ENCODE data around the gene KRT6C.
"Not testable (repeated sequence)": the region's sequence is repeated elsewhere in the genome, so short reads cannot be mapped to it uniquely, and the experiment has no call there.

KRT6C gene

DNA sequence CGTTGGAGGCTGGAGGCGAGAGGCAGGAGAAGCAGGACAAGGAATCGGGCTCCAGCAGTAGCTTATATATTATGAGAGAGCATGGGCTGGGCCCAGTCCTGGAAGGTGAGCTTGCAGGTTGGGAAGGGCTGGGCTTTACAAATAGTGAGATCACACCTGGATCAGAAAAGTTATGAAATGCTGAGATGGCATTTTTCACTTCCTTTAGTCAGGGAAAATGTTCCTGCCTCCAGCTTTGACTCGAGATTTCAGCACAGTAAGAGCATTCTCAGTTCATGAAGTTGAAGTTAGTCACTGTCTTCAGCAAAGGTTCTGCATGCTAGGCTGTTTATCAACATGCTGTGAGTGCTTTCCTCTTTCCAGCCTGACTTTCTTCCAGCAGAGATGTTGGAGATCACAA is at the start of gene KRT6C:
KRT6C (minus strand) TSS at position 38 of the 400 bp plus-strand sequence. CDS start 68 bp downstream, outside the sequence.
- no peak for DNase-seq (ENCODE audit: low read depth, low spot score)

DNA sequence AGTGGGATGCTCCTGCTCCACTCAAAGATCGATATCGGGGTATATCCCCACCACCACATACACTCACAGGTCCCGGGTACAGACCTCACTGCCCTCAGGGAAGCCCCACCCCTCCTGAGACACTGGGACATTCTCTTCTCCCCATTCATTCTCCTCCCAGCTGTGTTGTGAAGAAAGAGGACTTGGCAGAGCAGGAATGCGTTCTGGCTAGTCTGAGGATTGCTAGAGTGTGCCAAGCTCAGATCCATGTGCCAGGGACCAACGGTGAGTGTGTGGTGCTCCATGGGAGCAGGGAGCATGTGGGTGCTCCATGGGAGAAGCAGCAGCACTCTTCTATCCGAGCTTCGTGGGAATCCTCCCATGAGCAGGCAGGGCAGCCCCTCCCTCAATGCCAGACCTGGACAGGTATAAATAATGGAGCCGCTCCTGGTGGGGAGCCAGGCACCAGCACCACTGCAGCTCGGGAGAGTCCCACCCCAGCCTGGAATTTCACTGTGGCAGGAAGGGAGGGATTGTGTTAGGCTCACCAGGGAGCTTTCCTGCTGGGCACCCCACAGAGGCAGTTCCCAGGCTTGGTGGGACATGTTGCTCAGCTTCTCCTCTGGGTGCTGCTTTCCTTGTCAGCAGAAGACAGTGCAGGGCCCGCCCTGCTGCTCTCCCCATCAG is 48.9 kb upstream of the KRT6C start:
- no peak for DNase-seq (ENCODE audit: low read depth, low spot score)

DNA sequence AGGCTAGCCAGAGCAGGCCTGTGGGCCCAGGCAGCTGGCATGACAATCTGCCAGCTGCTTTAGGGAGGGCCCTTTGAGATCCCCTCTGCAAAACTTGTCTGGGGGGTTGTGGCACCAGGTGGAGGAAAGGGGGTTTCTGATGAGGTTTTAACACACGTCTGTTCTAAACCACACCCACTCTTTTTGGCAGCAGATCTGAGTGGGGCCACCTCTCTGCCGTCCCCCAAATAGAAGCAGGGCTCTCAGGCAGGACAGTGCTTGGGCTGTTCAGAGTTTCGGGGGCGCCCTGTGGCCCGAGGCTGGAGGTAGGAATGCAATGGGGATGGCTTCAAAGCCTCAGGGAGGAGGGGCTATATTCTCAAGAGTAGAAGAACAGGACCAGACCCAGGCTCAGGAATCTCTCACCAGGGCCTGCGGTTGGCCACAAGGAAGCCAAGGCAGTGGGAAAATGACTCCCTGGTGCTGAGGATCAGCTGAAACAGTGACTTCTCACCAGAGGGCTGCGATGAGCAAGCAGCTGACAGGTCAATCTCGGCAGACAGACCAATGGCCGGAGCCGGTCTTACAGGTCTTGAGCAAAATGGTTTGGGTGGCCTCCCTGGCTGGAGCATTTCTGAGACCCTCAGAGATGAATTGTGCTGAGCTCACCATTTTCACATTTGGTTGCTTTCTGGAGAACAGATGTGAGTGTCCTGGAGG is 48.1 kb upstream of the KRT6C start:
- no peak for DNase-seq (ENCODE audit: low read depth, low spot score)

DNA sequence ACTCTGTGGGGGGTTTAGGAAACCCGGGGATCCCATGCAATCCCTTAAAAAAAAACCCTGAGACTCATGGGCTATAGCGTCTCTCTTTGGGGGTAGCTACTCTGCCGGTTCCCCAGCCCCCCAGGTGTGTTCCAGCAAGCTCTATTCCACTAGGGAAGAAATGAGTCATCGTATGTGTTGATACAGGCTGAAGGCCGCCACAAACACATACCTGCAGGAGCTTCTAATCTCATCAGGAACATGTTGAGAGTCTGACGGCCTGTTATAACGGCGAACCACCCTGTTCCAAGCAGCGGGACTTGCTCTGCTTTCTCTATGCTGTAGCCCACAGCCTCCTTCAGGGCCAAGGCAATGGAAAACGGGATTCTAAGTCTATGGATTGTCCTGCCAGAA is 47.6 kb upstream of the KRT6C start:
- no peak for DNase-seq (ENCODE audit: low read depth, low spot score)

DNA sequence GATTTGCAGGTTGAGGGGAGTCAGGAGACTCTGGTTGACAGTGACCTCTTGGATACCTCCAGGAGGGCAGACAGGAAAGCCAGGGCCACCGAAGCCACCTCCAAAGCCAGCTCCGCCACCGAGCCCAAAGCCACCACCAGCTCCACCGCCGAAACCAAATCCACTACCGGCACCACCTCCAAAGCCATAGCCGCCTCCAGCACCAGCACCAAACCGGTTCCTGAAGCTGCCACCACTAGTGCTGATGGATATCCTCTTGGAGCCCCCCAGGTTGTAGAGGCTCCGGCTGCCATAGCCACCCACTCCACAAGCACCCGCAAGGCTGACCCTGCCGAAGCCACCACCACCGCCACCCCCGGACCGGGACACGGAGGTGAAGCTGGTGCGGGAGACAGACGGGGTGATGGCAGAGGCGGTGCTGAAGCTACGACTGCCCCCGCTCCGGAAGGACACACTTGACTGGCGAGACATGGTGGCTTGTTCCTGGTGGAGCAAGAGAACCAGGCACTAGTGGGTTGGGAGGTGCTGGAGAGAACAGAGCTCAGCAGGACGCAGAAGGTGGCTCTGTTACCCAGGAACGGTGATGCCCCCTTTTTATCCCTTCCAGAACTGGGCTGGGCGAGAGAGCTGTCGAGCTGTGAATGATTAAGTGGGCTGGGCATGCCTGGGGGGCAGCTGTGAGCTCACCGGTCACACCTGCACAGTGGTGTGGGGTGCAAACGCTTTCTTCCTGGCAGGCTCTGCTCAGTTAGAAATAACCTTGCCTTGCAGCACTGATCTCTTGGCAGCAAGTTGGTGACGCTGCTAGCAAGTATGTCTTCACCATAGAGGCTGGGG is 46.4 kb upstream of the KRT6C start, which contains the start of gene KRT5:
KRT5 (minus strand) TSS at position 569 of the 837 bp plus-strand sequence; CDS start at position 471, 98 bp downstream.
- DNase-seq (ENCODE audit: low read depth, low spot score): no peak

DNA sequence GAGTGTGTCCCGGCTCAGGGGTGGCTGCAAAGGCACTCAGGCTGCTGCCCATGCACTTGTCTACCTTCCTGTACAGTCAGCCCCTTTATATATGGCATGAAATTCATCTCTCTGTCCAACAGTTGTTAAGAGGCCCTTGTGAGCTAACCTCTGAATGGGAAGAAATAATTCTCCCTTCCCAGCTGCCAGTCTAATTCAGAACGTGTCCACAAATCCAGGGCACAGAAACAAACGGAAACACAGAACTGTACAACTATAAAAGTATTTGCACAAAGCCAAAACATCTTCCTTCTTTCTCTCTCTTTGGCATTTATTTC is 45.7 kb upstream of the KRT6C start:
- DNase-seq (ENCODE audit: low read depth, low spot score): no peak

DNA sequence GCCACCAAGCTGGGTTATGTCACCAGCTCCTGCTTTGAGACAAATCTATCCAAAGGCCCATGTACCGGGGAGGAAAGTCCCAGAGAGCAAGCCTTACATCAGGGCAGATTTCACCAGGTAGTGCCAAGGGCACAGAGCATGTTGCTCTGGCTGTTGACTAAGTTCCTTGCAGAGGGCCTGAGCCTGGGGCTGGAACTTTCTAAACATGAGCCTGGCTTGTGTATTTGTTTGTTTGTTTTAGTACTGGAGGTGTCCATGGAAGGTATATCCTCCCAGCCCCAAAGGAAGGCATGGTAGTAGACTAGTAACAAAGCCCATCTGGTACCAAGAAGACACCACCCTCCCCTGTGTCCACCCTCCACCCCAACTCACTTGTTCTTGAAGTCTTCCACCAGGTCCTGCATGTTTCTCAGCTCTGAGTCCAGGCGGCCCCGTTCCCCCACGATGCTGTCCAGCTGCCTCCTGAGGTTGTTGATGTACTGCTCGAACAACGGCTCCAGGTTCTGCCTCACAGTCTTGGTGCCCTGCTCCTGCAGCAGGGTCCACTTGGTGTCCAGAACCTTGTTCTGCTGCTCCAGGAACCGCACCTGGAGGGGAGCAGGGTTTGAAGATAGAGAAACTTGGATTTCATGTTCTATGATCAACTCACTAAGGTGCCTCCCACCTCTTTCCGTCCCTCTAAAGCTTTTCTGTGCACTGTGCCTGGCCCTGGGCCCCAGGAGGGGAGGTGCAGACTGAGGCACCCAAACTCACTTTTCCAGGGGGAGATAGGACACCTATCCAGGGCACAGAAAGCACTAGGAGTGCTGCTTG is 45.2 kb upstream of the KRT6C start:
- DNase-seq (ENCODE audit: low read depth, low spot score): no peak

DNA sequence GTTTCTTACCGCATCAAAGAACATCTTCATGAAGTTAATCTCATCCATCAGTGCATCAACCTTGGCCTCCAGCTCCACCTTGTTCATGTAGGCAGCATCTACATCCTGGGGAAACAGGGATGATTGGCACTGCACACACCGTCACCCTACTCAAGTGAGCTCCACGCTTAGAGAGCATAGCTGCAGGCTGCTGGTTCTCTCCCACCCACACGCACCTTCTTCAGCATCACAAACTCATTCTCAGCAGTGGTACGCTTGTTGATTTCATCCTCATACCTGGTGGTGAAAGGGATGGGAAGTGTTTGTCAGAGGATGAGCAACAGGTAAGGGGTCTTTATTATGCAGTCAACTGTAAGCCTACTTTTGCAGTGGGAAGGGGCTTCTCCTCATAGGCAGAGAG is 44.3 kb upstream of the KRT6C start:
- no peak for DNase-seq (ENCODE audit: low read depth, low spot score)

DNA sequence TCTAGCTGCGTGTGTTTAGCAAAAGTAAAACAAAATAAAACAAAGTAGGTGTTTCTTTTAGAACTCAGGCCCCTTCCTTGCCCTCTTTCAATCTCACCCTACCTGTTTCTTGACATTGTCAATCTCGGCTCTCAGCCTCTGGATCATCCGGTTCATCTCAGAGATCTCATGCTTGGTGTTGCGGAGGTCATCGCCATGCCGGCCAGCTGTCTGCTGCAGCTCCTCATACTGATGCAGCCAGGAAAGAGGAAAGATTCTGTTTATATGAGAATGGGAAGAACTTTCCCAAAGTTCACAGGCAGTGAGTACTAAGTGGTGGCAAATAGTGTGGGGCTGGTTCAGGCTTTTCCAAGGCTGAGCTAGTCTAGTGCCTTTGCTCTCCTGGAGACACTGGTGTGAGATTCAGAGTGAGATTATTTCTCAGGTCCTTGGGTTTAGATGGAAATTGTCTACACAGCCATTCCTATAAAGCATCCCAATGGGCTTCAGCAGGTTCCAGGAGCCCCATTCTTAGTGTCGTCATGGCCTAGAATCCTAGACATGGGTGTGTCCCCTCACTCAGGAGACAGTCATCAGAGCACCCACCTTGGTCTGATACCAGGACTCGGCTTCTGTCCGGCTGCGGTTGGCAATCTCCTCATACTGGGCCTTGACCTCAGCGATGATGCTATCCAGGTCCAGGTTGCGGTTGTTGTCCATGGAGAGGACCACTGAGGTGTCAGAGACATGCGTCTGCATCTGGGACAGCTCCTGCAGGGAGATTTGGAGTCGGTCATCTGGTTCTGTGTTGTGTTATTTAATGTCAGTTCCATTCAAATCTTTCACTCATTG is 43.6 kb upstream of the KRT6C start:
- no peak for DNase-seq (ENCODE audit: low read depth, low spot score)

DNA sequence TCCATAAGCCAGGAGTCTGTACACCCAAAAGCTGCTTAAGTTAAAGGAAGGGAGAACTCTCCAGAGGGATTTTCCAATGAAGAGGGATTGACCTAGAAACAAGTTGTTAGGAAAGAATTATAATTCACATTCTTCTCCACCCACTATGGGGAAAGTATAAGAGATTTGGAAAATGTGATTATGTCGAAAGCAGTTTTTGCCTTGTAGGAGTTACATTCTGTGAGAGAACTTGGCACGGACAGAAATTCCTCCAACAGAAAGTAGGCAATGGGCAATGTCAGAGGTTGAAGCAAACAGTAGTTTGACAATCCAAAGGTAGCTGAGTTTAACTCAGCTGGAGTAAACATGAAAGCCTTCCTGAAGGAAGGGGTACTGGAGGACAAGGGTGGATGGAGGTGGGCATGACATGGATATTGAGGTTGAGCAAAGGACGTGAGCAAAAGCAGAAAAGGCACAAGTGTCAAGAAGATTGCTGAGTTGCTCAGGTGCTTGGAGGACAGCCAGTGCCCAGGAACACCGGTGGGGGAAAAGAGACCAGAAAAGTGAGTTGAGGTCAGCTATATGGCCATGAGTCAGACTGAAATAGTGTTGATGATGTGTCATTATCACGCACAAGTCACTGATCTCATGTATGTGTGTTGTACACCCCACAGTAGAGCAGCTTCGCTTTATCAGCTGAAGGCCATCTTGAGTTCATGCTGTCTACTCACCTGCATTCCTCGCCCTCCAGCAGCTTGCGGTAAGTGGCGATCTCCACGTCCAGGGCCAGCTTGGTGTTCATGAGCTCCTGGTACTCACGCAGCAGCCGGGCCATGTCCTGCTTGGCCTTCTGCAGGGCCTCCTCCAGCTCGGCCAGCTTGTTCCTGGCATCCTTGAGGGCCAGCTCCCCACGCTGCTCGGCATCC is 42.6 kb upstream of the KRT6C start:
- DNase-seq (ENCODE audit: low read depth, low spot score): no peak

DNA sequence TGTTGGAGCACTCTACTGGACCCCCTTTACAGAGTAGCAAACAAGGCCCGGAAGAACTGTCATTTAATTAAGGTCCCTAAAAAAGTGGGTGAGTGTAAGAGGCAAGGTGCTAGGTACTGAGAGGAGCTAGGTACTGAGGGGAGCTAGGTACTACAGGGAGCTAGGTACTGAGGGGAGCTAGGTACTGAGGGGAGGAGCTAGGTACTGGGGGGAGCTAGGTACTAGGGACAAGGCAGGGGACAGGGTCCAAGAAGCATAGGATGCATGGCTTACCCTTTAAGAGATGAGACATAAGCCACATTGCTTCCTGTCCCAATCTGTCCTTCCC is 41.7 kb upstream of the KRT6C start:
- no peak for DNase-seq (ENCODE audit: low read depth, low spot score)

DNA sequence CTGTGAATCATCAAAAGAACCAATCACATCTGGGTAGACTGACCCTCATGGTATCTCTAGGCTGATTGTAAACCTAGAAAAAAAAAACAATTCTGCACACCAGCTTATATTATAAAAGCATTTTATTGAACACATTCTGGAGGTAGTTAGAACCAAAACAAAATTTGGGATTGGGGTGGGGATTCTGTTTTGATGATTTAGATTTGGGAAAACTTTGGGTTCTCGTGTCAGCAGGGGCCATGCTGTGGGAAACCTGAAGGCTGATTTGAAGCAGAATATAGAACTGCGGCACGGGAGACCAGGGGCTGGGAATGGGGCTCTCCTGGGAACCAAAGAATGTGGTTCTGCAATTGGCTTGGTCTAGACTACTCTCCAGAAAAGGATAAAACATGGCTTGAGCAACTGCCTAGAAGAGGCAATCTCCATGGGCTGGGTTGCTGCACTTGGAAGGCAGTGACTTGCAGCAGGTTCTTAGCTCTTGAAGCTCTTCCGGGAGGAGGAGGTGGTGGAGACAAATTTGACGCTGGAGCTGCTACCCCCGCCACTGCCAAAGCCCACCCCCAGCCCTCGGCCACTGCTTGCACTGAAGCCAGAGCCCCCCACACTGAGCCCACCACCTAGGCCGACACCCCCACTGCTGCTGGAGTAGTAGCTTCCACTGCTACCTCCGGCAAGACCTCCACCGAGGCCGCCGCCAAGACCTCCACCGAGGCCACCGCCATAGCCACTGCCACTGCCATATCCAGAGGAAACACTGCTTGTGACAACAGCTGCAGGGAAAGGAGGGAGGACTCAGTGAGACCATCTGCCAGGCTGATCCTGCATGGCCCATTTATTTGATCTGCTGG is 41.1 kb upstream of the KRT6C start:
- DNase-seq (ENCODE audit: low read depth, low spot score): no peak

DNA sequence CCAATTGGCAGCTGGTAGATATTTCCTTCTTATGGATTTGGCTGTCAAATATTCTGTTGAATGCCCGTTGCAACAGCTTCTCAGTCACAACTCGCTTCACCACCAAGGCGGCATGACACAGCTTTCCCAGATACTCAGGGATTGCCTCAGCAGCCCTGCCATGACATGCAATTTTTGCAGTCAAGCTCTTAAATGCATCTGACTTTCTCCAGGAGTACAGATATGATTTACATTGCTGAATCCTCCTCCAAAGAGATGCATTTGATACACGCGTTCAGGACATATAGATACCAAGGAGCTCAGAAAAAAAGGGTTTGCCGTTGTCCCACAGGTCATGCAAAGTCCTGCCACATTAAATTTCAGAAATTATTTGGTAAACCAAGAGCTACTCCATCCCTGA is 40.1 kb upstream of the KRT6C start:
- no peak for DNase-seq (ENCODE audit: low read depth, low spot score)

DNA sequence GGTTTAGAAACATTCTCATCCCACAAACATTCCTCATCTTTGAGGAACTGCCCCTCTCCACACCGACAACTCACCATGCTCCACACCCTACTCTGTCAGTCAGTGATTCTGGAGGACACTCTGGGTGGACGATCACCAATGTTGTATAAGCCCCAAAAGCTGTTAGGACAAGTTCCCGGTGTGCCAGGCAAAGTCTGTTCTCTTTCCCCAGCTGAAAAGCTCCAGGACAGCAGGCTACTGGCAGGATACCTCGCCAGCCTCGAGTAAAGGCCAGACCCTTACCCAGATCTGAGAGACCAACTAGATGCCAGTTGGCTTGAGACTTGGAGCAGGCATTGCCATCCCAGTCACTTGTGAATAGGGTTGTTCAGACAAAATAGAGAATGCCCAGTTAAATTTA is 34.6 kb upstream of the KRT6C start:
- no peak for DNase-seq (ENCODE audit: low read depth, low spot score)

DNA sequence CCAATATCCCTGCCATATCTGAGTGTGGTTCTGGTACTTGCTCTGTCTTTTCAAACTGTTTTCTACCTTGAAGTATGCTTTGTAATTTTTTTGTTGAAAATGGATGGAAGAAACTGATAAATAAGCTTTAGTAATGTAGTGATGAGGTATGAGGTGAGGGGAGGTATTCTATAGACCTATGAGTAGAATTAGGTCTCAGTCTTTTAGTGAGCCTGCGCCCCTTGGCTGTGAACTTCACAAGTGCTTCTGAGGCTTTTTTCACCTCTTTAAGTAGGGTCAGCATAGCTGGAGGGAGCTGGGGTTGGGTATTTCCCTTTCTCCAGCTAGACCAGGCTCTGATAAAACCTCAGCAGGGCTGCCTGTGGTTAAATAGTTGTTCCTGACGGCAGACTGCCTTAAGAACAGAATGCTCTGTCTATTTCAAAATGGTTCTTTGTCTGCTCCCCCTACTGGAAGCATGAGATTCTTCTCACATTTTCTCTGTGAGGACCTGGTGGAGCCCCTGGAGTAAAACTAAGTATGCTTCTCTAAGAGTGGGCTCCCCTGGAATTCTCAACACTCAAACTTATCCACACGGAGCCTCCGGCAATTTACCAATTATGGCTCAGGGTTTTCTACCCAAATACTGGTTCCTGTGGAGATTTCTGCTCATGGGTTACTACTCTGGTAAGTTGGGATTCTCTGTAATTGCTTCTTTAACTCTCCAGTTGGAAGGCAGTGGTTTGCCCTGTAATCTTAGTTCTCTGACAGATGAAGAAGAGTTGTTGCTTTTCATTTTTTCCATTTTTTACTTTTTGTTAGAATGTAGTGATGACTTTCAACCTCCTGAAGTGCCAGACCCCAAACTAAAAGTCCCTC is 33.5 kb upstream of the KRT6C start:
- DNase-seq (ENCODE audit: low read depth, low spot score): no peak

DNA sequence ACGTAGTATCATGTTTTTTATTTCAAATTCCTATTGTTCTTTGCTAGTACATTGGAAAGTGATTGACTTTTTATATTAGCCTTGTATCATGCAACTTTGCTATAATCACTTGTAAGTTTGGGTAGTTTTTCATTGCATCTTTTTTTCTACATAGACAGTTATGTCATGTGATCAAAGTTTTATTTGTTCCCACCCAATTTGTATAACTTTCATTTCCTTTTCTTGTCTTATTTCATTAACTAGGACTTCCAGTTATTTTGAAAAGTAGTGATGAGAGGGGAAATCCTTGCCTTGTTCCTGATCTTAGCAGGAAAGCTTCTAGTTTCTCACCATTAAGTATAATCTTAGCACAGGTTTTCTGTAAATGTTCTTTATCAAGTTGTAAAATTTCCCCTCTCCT is 29.3 kb upstream of the KRT6C start:
- no peak for DNase-seq (ENCODE audit: low read depth, low spot score)

DNA sequence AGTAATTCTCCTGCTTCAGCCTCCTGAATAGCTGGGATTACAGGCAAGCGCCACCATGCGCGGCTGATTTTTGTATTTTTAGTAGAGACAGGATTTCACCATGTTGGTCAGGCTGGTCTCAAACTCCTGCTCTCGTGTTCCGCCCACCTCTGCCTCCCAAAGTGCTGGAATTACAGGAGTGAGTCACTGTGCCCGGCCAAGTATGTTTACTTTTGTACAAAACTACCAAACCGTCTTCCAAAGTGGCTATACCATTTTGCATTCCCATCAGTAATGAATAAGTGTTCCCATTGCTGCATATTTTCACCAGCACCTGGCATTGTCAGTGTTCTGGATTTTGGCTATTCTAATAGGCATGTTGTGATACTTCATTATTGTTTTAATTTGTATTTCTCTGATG is 27.9 kb upstream of the KRT6C start:
- no peak for DNase-seq (ENCODE audit: low read depth, low spot score)

DNA sequence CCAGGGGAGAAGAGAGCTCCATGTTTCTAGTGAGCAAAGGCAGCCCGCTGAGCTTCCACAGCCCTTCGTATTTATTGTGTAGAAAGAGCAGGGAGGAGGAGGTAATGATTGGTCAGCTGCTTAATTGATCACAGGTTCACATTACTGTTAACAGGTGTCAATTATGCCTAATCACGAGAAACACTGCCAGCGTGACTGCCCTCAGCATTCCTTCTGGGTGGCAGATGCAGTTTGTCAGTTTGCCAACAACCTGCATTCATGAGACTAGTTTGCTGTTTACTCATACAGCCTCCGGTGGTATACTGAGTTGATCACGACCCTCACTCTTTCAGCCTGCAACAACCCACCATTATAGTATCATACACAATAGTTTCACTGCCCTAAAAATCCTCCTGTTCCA is 27.0 kb upstream of the KRT6C start:
- not testable (repeated sequence) for DNase-seq (ENCODE audit: low read depth, low spot score)
